Measurements from ENCODE around the gene TDP1. TPM values are rescaled to one million over a fixed set of nuclear protein-coding genes. Genes with fewer than 3 reads are reported as not detected.

Gene TDP1
- total and polyA plus RNA-seq, 9 of the 15 experiments (the other 6 are each of a cell fraction or from before 2014, with no cell fraction given), result 21.4 to 41.6 (median 32.3) TPM

DNA sequence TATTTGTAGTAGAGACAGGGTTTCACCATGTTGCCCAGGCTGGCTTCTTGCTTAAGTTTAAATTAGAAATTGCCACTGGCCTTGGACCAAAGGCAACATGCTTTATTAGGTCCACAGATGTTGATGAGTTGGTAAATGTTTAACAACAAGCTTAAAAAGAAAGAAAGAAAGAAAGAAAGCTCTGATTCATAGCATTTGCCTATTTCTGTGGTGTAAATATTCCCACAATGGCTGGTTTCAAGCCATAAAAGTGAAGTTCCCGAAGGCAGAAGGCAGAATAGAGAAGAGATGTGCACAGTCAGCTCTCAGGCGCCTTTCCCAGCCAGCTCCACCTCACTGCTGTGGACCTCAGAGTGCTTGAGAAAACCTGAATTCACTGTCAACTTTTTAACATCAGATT is 132.4 kb downstream of the TDP1 start:
- Histone ChIP-seq H3K4me3 (no peak overlapping the region), H3K9me1 (ENCODE audit: control insufficient read depth, insufficient read depth, low read length) (no peaks in the 10 kb centered on the region), H4K20me1 (replicated peaks; ENCODE audit: control insufficient read depth, insufficient read depth, low read length) (no peaks in the 10 kb centered on the region), H3K9ac (ENCODE audit: insufficient read depth in 1 of 2, low read depth in 2 of 2, low read length in 2 of 2) (no peak overlapping the region), H3K4me1 (replicated peaks in 1 of 2; ENCODE audit: control insufficient read depth in 2 of 2, insufficient read depth in 2 of 2, low read length in 2 of 2) (no peaks in the 10 kb centered on the region), H3K9me3 (replicated peaks; ENCODE audit: control insufficient read depth, insufficient read depth, low read depth, low read length) (no peaks in the 10 kb centered on the region), H2AFZ (ENCODE audit: low read depth, low read length) (no peak overlapping the region), H3K79me2 (ENCODE audit: control insufficient read depth, insufficient read depth, low read length) (no peaks in the 10 kb centered on the region), H3K27me3 (ENCODE audit: control insufficient read depth in 2 of 2, insufficient read depth in 2 of 2, low read length in 2 of 2) (no peaks in the 10 kb centered on the region), H3K4me2 (ENCODE audit: insufficient read depth, low read length) (no peak overlapping the region), H3K27ac (ENCODE audit: extremely low read depth, low read depth, low read length) (no peak overlapping the region), H3K36me3 (ENCODE audit: control insufficient read depth, insufficient read depth, low read length) (no peaks in the 10 kb centered on the region)
- ChIA-PET POLR2A (no interaction called here), CTCF (ENCODE audit: low intra/inter-chr PET ratio) (no interaction called here)
- ATAC-seq (no peak), FAIRE-seq (no peak), DNase-seq (ENCODE audit: extremely low read depth in 1 of 4, low spot score in 3 of 4) (no peak)
- intact Hi-C loops (cut with micrococcal nuclease) (no loop called here), in situ Hi-C loops (cut with MboI) (no loop called here)
- 0% methylated on average over 2 of the region's 2 CpGs for WGBS (ENCODE audit: insufficient coverage, low coverage, missing lambda C conversion rate)
- no TSS peak for BruUV-seq (replicated peaks)
- TF ChIP-seq, protein P1, sequence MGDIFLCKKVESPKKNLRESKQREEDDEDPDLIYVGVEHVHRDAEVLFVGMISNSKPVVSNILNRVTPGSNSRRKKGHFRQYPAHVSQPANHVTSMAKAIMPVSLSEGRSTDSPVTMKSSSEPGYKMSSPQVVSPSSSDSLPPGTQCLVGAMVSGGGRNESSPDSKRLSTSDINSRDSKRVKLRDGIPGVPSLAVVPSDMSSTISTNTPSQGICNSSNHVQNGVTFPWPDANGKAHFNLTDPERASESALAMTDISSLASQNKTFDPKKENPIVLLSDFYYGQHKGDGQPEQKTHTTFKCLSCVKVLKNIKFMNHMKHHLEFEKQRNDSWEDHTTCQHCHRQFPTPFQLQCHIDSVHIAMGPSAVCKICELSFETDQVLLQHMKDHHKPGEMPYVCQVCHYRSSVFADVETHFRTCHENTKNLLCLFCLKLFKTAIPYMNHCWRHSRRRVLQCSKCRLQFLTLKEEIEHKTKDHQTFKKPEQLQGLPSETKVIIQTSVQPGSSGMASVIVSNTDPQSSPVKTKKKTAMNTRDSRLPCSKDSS (IDR thresholded peaks at IDR 0.05; ENCODE audit: low read depth, partially characterized antibody), result no peak
- TF ChIP-seq NONO (IDR thresholded peaks at IDR 0.05; ENCODE audit: low read depth in 2 of 2, low read length in 1 of 2), result no peak
- no peak for TF ChIP-seq MECOM (CRISPR knock-in tag; IDR thresholded peaks at IDR 0.05)
- TF ChIP-seq LCOR (CRISPR knock-in tag; IDR thresholded peaks at IDR 0.05), result no peak
- TF ChIP-seq, protein P2, sequence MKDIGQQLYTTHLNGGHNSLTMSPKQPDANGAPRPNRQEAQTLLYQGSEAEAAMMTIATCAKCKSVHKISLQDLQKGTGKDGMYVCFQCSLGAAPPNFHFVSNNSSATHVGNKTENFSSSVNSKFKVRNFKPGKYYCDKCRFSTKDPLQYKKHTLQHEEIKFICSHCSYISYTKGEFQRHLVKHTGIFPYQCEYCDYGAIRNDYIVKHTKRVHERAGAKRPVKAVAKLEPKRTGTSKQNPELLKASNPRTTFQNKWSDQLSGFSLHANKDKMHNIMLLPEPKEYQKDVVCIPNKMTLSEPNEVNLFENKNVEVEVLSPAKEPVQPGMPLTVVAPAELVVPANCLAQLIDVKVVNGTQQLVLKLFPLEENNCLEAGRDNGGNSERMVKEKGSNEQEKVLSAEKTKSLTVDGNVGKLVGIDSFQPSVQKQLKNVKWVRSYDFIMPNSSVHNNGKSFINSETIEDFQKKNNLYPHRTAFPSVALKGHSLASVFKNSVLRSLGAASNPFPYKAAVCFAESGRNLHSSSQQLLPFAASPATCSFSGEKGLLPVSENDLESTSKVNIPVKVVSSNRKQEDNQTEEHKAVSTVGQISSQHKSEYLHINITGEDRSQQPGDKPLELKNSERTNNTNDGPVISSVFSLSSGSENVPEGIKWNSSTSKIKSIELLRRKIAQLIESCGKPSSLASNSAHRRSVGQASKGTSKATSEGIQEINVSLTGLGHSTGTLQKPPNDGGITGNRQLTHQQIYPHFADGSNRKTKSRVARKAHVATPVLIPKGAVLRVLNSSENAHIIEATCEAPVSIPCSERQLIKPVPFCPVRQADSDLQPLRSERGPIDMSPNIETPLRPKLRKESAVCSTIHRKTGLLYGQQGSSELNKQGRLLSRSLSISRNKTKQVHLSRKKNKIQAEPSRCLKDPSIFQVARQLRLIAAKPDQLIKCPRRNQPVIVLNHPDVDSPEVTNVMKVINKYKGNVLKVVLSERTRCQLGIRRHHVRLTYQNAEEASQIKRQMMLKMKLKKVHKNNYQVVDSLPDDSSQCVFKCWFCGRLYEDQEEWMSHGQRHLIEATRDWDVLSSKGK (CRISPR knock-in tag; IDR thresholded peaks at IDR 0.05), result no peak
- TF ChIP-seq NUFIP1 (IDR thresholded peaks at IDR 0.05; ENCODE audit: partially characterized antibody), result no peak
- no peak for TF ChIP-seq ELF4 (CRISPR knock-in tag; IDR thresholded peaks at IDR 0.05)
- TF ChIP-seq ZNF354B (CRISPR knock-in tag; IDR thresholded peaks at IDR 0.05), result no peak
- no peak for TF ChIP-seq HDAC6 (IDR thresholded peaks at IDR 0.05; ENCODE audit: low read depth, low read length)
